GM18507 (cell line): ENCODE measurements around the gene CCDC28B.
"Not testable (repeated sequence)": the region's sequence is repeated elsewhere in the genome, so short reads cannot be mapped to it uniquely, and the experiment has no call there.

Source experiments
- DNase-seq: peaks from one replicate; pipeline ENCODE4 v3.0.0; 2011; ENCODE audit warnings: low read depth; ENCODE audit not compliant: insufficient read length; ENCODE audit errors: extremely low spot score
- FAIRE-seq: peaks from 2 replicates; lab custom pipeline; 2011; peaks lifted over from hg19 to GRCh38; lab: Jason Lieb, UNC

The CCDC28B gene

GRCh38 chr1:32200226-32201010, at the start of gene CCDC28B:
CCDC28B (plus strand) TSS chr1:32200595; CDS start chr1:32201936, 1,341 bp downstream.
- no peak for DNase-seq
- peak; percentile 92 for FAIRE-seq

DNA sequence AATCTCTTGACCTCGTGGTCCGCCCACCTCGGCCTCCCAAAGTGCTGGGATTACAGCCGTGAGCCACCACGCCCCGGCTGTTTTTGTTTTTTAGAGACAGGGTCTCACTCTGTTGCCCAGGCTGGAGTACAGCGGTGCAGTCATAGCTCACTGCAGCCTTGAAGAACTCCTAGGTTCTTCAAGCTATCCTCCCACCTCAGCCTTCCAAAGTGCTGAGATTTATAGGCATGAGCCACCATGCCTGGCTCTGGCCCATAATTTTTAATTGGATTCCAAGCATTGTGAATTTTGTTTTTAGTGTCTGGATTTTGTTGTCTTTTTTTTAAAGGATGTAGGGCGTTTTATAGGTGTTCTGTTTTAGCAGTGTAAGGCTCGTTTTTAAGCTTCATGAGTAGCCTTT, 49.5 kb upstream of the CCDC28B start:
- DNase-seq = no peak

GRCh38 chr1:32151319-32151787, 49.0 kb upstream of the CCDC28B start:
- no peak for FAIRE-seq
- no peak for DNase-seq

More for the DNA sequence above, 49.5 kb upstream of the CCDC28B start:
- no peak for FAIRE-seq

- FAIRE-seq (peak; percentile 73), DNase-seq (no peak)
These were observed 41.2 kb upstream of the CCDC28B start for GRCh38 chr1:32159189-32159588.

DNA sequence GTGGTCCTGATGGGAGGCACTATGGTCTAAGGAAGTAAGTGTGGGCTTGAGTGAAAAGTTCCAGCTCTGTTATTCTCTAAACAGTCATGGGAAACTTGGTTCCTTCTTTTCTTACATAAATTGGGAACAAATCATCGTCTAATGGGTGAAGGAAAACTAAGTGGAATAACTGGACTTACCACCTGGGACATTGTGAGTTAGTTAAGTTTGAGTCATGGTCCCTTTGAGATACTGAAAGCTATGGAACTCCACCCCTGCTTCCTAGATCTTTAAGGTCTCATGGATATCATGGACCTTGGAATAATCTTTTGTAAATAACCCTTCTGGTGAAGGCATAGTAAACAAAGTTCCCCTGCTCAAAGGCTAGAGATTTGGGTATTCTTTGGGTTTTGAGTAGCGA, 37.0 kb upstream of the CCDC28B start:
- DNase-seq = no peak
- no peak for FAIRE-seq

DNA sequence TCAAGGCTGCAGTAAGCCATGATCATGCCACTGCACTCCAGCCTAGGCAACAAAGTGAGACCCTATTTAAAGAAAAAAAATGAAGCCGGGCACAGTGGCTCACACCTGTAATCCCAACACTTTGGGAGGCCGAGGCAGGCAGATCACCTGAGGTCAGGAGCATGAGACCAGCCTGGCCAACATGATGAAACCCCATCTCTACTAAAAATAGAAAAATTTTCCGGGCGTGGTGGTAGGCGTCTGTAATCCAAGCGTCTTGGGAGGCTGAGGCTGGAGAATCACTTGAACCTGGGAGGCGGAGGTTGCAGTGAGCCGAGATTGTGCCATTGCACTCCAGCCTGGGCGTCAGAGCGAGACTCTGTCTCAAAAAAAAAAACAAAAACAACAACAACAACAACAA, 34.8 kb upstream of the CCDC28B start:
- DNase-seq, FAIRE-seq: not testable (repeated sequence)

- DNase-seq = no peak
- FAIRE-seq = no peak
These were observed 29.4 kb upstream of the CCDC28B start for GRCh38 chr1:32170991-32171390.

GRCh38 chr1:32172621-32173245, 27.7 kb upstream of the CCDC28B start:
- DNase-seq (no peak), FAIRE-seq (no peak)

GRCh38 chr1:32178380-32179192, 21.8 kb upstream of the CCDC28B start:
- FAIRE-seq (no peak), DNase-seq (no peak)

DNA sequence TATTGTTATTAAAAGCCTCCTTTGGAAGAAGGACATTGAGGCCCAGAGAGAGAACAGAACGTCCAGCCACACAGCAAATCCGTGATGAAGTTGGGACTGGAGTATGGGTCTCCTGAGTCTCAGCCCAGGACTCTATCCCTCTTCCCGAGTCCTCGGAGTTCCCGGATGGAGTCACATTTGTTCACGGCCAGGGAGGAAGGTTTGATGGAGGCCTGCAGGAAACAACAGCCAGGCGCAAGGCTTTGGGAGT, 21.3 kb upstream of the CCDC28B start:
- FAIRE-seq (no peak), DNase-seq (no peak)

DNA sequence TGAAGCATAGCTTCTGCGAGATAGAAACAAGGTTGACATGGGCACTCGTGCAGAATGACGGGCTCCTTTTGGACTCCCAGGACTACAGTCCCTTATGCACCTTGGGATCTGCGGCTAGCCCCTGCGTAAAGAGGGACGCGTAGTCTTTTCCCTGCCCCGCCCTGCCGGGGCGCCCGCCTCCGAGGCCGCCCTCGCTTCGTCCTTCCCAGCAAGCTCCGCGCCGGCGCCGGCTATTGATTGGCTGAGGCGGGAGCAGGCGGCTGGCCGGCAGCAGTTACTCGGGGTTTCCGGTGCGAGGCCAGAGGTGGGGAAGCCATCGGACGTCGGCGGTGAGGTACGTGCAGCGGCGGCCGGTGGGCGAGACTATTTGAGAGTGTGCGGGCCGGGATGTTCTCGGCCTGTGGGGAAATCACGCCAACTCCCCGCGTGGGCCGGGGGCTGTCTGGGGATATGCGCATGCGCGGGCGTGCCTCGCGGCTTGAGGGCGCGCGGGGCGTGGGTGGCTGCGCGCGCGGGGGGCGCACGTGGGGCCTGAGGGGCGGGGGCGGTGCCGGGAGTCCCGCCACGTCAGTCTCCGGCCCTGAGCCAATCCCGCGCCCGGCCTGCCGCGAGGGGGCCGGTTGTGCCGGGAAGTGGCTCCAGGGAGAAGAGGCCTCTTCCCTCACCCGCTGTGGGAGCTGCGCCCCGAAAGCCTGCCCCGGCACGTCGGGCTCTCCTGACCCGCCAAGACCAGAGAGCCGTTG, 20.8 kb upstream of the CCDC28B start, which contains the start of gene TXLNA:
TXLNA (plus strand) TSS at position 233 of the 743 bp plus-strand sequence. CDS start 671 bp downstream, outside the sequence.
- peak; percentile 92 for FAIRE-seq
- peak; percentile 96 for DNase-seq

GRCh38 chr1:32180186-32181060, 20.0 kb upstream of the CCDC28B start:
- peak; percentile 31 for FAIRE-seq
- no peak for DNase-seq

DNA sequence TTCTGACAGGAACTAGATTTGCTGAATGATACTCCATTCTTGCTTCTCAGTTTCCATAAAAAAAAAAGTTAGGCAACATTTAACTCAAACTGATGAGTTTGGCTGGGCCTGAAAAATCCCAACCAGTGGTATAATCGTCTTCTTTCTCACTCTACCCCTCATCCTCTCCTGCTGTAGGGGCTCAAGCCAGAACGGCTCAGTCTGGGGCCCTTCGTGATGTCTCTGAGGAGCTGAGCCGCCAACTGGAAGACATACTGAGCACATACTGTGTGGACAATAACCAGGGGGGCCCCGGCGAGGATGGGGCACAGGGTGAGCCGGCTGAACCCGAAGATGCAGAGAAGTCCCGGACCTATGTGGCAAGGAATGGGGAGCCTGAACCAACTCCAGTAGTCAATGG, 19.3 kb upstream of the CCDC28B start:
- FAIRE-seq (no peak), DNase-seq (no peak)

DNA sequence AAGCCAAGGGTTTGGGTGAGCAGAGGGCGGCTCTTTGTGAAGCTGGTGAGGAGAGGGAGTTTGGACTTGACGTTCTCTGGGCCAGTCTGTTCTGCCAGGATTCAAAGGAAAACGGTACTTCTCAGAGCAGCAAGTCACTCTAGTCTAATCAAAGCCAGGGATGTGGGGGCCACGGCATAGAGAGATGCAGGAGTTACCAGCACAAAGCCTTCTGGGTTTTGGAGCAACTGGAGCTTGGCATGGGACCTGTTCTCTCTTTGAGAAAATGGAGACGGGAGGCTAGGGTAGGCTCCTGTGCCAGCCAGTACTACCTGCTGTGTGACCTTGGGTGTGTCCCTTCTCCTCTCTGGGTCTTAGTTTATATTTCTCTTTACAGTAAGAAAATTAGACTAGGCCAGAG, 18.8 kb upstream of the CCDC28B start:
- no peak for FAIRE-seq
- no peak for DNase-seq

- DNase-seq (no peak), FAIRE-seq (no peak)
These were observed 18.3 kb upstream of the CCDC28B start for GRCh38 chr1:32182060-32182459.

DNA sequence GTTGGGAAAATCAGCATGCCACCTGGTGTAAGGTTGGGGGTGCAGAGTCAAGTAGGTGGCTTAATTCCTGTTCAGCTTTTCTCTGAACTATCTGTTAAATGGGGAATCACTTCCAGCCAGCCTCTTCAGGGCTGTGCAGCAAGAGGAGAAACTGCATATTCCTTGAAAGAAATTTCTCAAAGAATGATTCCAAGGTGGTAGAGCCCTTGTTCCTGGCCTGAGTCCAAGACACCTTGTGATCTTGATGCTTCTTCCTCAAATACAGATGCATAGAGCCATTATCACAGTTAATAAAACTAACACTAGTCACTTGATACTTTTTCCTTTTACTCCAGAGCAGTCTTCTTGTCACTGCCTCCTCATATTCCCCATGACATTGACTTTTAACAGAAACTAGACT, 15.7 kb upstream of the CCDC28B start:
- DNase-seq = no peak
- FAIRE-seq = no peak

DNA sequence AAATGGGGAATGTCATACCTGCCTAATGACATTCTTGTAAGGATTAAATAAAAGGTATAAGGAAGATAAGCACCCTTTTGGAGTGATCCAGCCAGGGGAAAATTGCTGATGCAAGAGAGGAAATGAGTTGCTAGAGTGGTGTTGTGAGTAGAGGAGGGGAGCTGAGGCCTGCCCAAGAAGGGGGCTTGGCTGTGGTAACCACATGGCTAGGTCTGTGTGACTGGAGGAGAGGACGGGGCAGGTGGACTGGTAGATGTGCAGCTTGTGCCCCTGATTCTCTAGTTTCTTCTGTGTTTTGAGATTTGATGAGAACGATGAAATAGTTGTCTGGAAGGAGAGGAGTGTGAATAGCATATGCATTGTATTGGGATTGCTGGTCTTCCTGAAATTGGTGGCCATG, 14.3 kb upstream of the CCDC28B start:
- DNase-seq (no peak), FAIRE-seq (no peak)

DNA sequence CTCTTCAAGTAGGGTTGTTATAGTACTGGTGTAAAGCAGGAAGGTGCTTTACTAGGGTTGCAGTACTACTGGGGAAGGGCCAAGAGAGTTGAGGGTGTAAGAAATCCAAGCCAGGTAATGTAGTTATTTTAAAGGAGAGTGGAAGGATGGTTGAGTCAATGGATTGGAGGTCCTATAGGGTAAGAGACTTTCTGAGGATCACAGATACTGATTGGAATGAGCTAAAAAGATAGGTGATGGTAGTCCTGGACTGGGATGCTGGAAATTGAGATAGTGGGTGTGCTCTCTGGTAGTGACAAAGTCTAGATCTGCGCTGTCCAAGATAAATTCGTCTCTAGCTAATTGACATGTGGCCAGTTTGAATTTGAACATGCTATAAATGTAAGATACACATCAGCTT, 13.9 kb upstream of the CCDC28B start:
- no peak for DNase-seq
- no peak for FAIRE-seq

- DNase-seq (no peak), FAIRE-seq (no peak)
These were observed 12.5 kb upstream of the CCDC28B start for GRCh38 chr1:32187850-32188249.
